ENCODE results near the gene SLC41A1. TPM values are rescaled to one million over a fixed set of nuclear protein-coding genes. Genes with fewer than 3 reads are reported as not detected.

The SLC41A1 gene
- total RNA-seq, 4 donors from 2014 or later, result 5.1 to 7.0 (median 5.6) TPM

DNA sequence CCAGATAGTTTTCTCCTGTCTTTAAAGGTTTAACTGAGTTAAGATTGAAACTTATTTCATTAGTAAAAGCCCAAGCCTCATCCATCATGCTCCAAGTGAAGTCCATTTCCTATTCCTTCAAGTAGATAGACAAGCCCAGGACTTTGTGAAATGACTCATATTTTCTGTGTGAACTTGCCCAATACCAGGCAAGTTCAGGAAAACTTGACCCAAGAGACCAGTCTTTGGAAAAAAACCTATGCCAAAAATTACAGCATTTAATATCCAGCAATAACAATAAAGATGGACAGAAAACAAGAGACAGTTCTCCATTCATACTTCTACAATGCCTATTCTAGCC lies 37.3 kb downstream of the SLC41A1 start:
- Histone ChIP-seq H3K9me3 (no peaks in the 10 kb centered on the region), H3K27me3 (no peaks in the 10 kb centered on the region), H3K4me3 (peak overlapping the region in 3 of 4 donors; percentile 54 to 82 (median 79)), H3K4me1 (peaks cover 0 to 16% (median 4%) of the 10 kb centered on the region in 4 donors), H3K36me3 (no peaks in the 10 kb centered on the region), H3K27ac (peak overlapping the region; percentile 36 to 78 (median 64))
- TF ChIP-seq, protein P1, sequence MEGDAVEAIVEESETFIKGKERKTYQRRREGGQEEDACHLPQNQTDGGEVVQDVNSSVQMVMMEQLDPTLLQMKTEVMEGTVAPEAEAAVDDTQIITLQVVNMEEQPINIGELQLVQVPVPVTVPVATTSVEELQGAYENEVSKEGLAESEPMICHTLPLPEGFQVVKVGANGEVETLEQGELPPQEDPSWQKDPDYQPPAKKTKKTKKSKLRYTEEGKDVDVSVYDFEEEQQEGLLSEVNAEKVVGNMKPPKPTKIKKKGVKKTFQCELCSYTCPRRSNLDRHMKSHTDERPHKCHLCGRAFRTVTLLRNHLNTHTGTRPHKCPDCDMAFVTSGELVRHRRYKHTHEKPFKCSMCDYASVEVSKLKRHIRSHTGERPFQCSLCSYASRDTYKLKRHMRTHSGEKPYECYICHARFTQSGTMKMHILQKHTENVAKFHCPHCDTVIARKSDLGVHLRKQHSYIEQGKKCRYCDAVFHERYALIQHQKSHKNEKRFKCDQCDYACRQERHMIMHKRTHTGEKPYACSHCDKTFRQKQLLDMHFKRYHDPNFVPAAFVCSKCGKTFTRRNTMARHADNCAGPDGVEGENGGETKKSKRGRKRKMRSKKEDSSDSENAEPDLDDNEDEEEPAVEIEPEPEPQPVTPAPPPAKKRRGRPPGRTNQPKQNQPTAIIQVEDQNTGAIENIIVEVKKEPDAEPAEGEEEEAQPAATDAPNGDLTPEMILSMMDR (IDR thresholded peaks at IDR 0.05), result no peak
- no peak for TF ChIP-seq POLR2A (IDR thresholded peaks at IDR 0.05)
- no peak for TF ChIP-seq POLR2AphosphoS5 (IDR thresholded peaks at IDR 0.05)
- no peak for TF ChIP-seq EP300 (IDR thresholded peaks at IDR 0.05; ENCODE audit: low read depth)
- DNase-seq, result no peak
- in situ Hi-C loops (cut with MboI; ENCODE audit: low pct_ligation_motif_present in 1 of 4, low pct_unique_long_range_greater_than_20kb in 1 of 4, low sequenced_read_pairs in 3 of 4) (loop anchor here (25.0 kb wide), 3 partner anchors 137 to 337 kb away; partner anchors contain the start of gene AVPR1B (in 4 of the 4)), intact Hi-C loops (cut with DNase I; ENCODE audit: low total_unique reads) (no loop called here)

DNA sequence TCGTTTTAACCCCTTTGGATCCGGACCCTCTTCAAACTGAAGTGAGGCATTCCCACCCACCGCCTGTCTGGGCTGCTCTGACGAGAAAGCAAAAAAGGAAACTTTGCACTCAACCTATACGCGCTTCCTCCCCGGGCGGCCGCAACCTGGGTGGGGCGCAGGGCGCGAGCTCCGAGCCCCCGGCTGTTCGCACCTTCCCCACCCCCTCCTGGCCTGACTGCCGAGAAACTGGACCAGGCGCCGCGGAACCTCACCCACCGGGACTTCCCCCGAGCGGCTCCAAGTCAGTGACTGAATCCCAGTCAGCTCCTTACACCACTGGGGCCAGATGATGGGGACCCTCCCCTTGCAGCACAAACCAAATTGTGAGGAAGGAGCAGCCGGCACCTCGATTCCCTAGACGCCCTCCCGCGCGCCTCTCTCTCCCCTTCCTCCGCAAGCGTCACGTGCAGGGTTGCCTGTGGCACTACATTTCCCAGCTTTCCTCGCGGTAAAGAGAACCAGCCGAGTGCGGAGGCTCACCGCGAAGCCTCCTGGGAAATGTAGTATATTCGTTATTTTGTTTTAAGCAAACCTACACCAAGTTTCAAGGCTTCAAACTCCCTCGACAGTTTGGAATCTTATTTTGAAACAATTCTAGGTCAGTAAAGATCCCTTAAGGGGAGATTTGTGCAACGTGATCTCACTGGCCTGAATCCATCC lies 37.8 kb downstream of the SLC41A1 start, which contains the start of gene RAB29:
Gene RAB29, minus strand, starts transcription at position 468 of the 702 bp plus-strand sequence. CDS start 526 bp downstream, outside the sequence.
- WGBS, 2 donors (ENCODE audit: low coverage in 1 of 2), result 1 to 5% methylated on average over 3 to 40 of the region's 40 CpGs
- intact Hi-C loops (cut with DNase I; ENCODE audit: low total_unique reads) (no loop called here), in situ Hi-C loops (cut with MboI; ENCODE audit: low pct_ligation_motif_present in 1 of 4, low pct_unique_long_range_greater_than_20kb in 1 of 4, low sequenced_read_pairs in 3 of 4) (loop anchor here (25.0 kb wide), 3 partner anchors 137 to 337 kb away; partner anchors contain the start of gene AVPR1B (in 4 of the 4))
- H3K4me3 ChIP-seq, result peak within 1 kb of the TSS; percentile 39 to 82 (median 66)
- peaks cover 0 to 16% (median 4%) of the 10 kb centered on the region in 4 donors for H3K4me1 ChIP-seq
- H3K27me3 ChIP-seq, result no peaks in the 10 kb centered on the region
- TF ChIP-seq, protein P1 (IDR thresholded peaks at IDR 0.05), result no peak
- TF ChIP-seq POLR2AphosphoS5 (IDR thresholded peaks at IDR 0.05) (peak; percentile 42 to 55 (median 43)), POLR2A (IDR thresholded peaks at IDR 0.05) (peak; percentile 25), EP300 (IDR thresholded peaks at IDR 0.05; ENCODE audit: low read depth) (no peak)
- H3K36me3 ChIP-seq, result no peaks in the 10 kb centered on the region
- DNase-seq, result peak; percentile 82
- H3K27ac ChIP-seq, result peak within 1 kb of the TSS; percentile 55 to 78 (median 70)
- no peaks in the 10 kb centered on the region for H3K9me3 ChIP-seq

DNA sequence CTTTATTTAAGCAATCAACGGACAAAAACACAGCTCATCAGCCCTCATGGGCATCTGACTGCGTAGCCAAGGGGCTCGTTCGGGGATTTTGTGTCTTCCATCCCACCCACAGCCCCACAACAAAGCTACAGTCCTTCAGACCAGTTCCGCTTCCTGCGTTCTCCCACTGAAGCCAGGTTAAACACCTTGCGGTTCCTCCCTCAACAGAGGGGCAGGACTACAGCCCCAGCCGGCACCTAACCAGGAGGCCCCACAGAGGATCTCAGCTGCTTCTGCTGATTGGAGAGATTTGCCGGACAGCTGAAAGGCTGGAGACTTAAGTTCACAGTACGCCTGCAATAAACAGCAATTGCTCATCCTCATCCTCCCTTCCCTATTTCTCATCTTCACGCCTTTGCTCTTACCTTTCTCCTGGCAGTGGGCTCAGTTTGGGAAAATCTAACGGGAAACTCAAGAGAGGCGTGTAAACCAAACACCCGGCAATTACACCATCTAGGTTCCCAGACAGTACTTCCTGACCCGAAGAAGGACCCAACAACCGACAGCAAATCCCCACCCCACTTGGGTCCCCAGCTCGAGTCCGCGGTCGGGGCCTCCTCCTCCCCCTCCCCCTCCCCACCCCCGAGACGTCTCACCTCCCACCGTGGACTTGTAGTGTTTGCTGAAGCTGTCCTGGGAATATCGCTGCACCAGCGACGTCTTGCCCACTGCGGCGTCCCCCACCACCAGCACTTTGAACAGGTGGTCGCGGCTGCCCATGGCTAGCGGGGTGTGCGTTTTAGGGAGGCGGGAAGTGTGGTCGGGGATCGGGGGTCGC lies 38.6 kb downstream of the SLC41A1 start:
- 15% methylated on average over 36 of the region's 36 CpGs; no CpG with 5 or more reads in 1 of the 2 donors for WGBS, 2 donors (ENCODE audit: low coverage in 1 of 2)
- Histone ChIP-seq H3K27me3 (no peaks in the 10 kb centered on the region), H3K36me3 (no peaks in the 10 kb centered on the region), H3K4me1 (peaks cover 0 to 16% (median 4%) of the 10 kb centered on the region in 4 donors), H3K4me3 (peak overlapping the region; percentile 39 to 82 (median 66)), H3K27ac (peak overlapping the region; percentile 55 to 78 (median 70)), H3K9me3 (no peaks in the 10 kb centered on the region)
- intact Hi-C loops (cut with DNase I; ENCODE audit: low total_unique reads), result no loop called here
- TF ChIP-seq EP300 (IDR thresholded peaks at IDR 0.05; ENCODE audit: low read depth) (no peak), POLR2A (IDR thresholded peaks at IDR 0.05) (no peak), POLR2AphosphoS5 (IDR thresholded peaks at IDR 0.05) (no peak)
- TF ChIP-seq, protein P1 (IDR thresholded peaks at IDR 0.05), result no peak
- in situ Hi-C loops (cut with MboI; ENCODE audit: low pct_ligation_motif_present in 1 of 4, low pct_unique_long_range_greater_than_20kb in 1 of 4, low sequenced_read_pairs in 3 of 4), result loop anchor here (25.0 kb wide), 3 partner anchors 138 to 338 kb away; partner anchors contain the start of gene AVPR1B (in 4 of the 4)
- DNase-seq, result peak; percentile 40

DNA sequence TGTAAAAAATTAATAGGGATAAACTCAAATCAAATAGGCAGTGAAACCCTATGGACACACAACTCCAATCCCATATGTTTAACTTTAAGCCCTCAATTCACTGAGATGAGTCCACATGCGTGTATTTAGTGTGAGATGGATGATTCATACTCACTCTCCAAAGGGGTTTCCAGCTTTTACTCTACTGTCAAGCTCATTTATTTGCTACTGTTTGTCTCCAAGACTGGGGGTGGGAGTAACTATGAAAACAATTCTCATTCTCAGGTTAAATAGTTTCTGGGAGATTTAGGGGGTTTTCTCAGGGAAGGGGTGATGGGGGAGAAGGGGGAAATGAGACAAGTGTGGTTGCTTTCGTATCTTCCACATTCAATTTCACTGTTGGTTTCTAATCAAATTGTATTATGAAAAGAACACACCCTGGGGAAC lies 40.4 kb downstream of the SLC41A1 start:
- 65 to 93% methylated on average over 2 of the region's 2 CpGs for WGBS, 2 donors (ENCODE audit: low coverage in 1 of 2)

More for the DNA sequence above, 40.4 kb downstream of the SLC41A1 start:
- Histone ChIP-seq H3K27ac (no peak overlapping the region), H3K4me3 (no peak overlapping the region), H3K27me3 (no peaks in the 10 kb centered on the region), H3K36me3 (no peaks in the 10 kb centered on the region), H3K4me1 (peaks cover 0 to 16% (median 4%) of the 10 kb centered on the region in 4 donors), H3K9me3 (no peaks in the 10 kb centered on the region)
- in situ Hi-C loops (cut with MboI; ENCODE audit: low pct_ligation_motif_present in 1 of 4, low pct_unique_long_range_greater_than_20kb in 1 of 4, low sequenced_read_pairs in 3 of 4) (no loop called here), intact Hi-C loops (cut with DNase I; ENCODE audit: low total_unique reads) (no loop called here)
- TF ChIP-seq, protein P1 (IDR thresholded peaks at IDR 0.05), result no peak
- no peak for TF ChIP-seq EP300 (IDR thresholded peaks at IDR 0.05; ENCODE audit: low read depth)
- no peak for TF ChIP-seq POLR2AphosphoS5 (IDR thresholded peaks at IDR 0.05)
- TF ChIP-seq POLR2A (IDR thresholded peaks at IDR 0.05), result no peak
- DNase-seq, result no peak
